ENCODE results near the gene DTD2. TPM values are rescaled to one million over a fixed set of nuclear protein-coding genes. Genes with fewer than 3 reads are reported as not detected.
"Not testable (repeated sequence)": the region's sequence is repeated elsewhere in the genome, so short reads cannot be mapped to it uniquely, and the experiment has no call there.

DTD2 gene
- total and polyA plus RNA-seq, 2 experiments from 2014 or later = 13.4 to 54.4 TPM

GRCh38 chr14:31465111-31465510 is 7.8 kb upstream of the DTD2 start:
- Histone ChIP-seq H3K27me3 (replicated peaks; ENCODE audit: insufficient read depth) (no peaks in the 10 kb centered on the region), H2AFZ (no peak overlapping the region), H3K9me3 (ENCODE audit: low read depth) (no peaks in the 10 kb centered on the region), H3K9me2 (ENCODE audit: insufficient read depth) (no peaks in the 10 kb centered on the region), H4K20me1 (ENCODE audit: insufficient read depth) (no peaks in the 10 kb centered on the region), H3K36me3 (ENCODE audit: low read depth) (no peaks in the 10 kb centered on the region), H3K79me2 (ENCODE audit: insufficient read depth) (no peaks in the 10 kb centered on the region), H3K9ac (peak overlapping the region; percentile 50; the same call in 1 of the 2 replicates), H3K4me3 (no peak overlapping the region), H3K27ac (peak overlapping the region; percentile 67), H3K4me2 (ENCODE audit: unreplicated experiment) (no peak overlapping the region), H3K4me1 (ENCODE audit: insufficient read depth) (peaks cover 10% of the 10 kb centered on the region; the same call in 1 of the 2 replicates), H3F3A (ENCODE audit: insufficient read depth) (peaks cover 3% of the 10 kb centered on the region; the same call in 1 of the 2 replicates)
- DNase-seq = peak; percentile 69
- in situ Hi-C loops (cut with MboI) = no loop called here
- TF ChIP-seq EZH2 (IDR thresholded peaks at IDR 0.05; ENCODE audit: insufficient read depth, poor library complexity, severe bottlenecking) (no peak), EZH2phosphoT487 (IDR thresholded peaks at IDR 0.05; ENCODE audit: insufficient read depth, low read depth) (no peak)

DNA sequence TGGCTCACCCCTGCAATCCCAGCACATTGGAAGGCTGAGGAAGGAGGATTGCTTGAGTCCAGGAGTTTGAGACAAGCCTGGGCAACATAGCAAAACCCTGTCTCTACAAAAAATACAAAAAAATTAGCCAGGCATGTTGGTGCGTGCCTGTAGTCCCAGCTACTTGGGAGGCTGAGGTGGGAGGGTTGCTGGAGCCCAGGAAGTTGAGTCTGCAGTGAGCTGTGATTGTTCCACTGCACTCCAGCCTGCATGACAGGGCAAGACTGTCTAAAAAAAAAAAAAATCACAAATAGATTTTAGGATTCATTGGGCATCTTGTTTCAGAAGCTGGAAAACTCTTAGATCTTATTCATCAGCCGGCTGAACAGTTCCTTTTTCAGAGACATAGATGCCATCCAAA is 5.1 kb upstream of the DTD2 start:
- H3K4me3 ChIP-seq; H3K9me3 ChIP-seq (ENCODE audit: low read depth); H3K79me2 ChIP-seq (ENCODE audit: insufficient read depth); H3F3A ChIP-seq (ENCODE audit: insufficient read depth); H3K36me3 ChIP-seq (ENCODE audit: low read depth); H3K9me2 ChIP-seq (ENCODE audit: insufficient read depth); H3K9ac ChIP-seq; H3K4me2 ChIP-seq (ENCODE audit: unreplicated experiment); H3K27ac ChIP-seq; H3K27me3 ChIP-seq (replicated peaks; ENCODE audit: insufficient read depth); in situ Hi-C loops (cut with MboI); DNase-seq; H4K20me1 ChIP-seq (ENCODE audit: insufficient read depth); H2AFZ ChIP-seq: not testable (repeated sequence)
- whole genome bisulfite sequencing, 2 experiments (ENCODE audit: low coverage in 1 of 2, low lambda C conversion rate in 2 of 2, missing lambda C conversion rate in 2 of 2) = 44 to 59% methylated on average over 2 of the region's 2 CpGs
- H3K4me1 ChIP-seq (ENCODE audit: insufficient read depth) = peaks cover 10% of the 10 kb centered on the region; the same call in 1 of the 2 replicates

- no peak overlapping the region for H3K4me3 ChIP-seq
- no peaks in the 10 kb centered on the region for H3K27me3 ChIP-seq (replicated peaks; ENCODE audit: insufficient read depth)
- no peaks in the 10 kb centered on the region for H3K36me3 ChIP-seq (ENCODE audit: low read depth)
- no peak overlapping the region for H3K9ac ChIP-seq
- H3K9me3 ChIP-seq (ENCODE audit: low read depth) = no peaks in the 10 kb centered on the region
- no peaks in the 10 kb centered on the region for H4K20me1 ChIP-seq (ENCODE audit: insufficient read depth)
- peaks cover 3% of the 10 kb centered on the region; the same call in 1 of the 2 replicates for H3F3A ChIP-seq (ENCODE audit: insufficient read depth)
- H3K4me2 ChIP-seq (ENCODE audit: unreplicated experiment) = no peak overlapping the region
- no peak for DNase-seq
- H3K27ac ChIP-seq = no peak overlapping the region
- H3K9me2 ChIP-seq (ENCODE audit: insufficient read depth) = no peaks in the 10 kb centered on the region
- in situ Hi-C loops (cut with MboI) = no loop called here
- peaks cover 10% of the 10 kb centered on the region; the same call in 1 of the 2 replicates for H3K4me1 ChIP-seq (ENCODE audit: insufficient read depth)
- peaks cover 4% of the 10 kb centered on the region; the same call in 1 of the 2 replicates for H3K79me2 ChIP-seq (ENCODE audit: insufficient read depth)
- 83 to 90% methylated on average over 3 of the region's 3 CpGs for WGBS, 2 experiments (ENCODE audit: low coverage in 1 of 2, low lambda C conversion rate in 2 of 2, missing lambda C conversion rate in 2 of 2)
- TF ChIP-seq EZH2phosphoT487 (IDR thresholded peaks at IDR 0.05; ENCODE audit: insufficient read depth, low read depth) = no peak
- TF ChIP-seq EZH2 (IDR thresholded peaks at IDR 0.05; ENCODE audit: insufficient read depth, poor library complexity, severe bottlenecking) = no peak
- H2AFZ ChIP-seq = no peak overlapping the region
These were observed 4.2 kb upstream of the DTD2 start for GRCh38 chr14:31461545-31461944.

GRCh38 chr14:31457665-31458659 is 656 bp upstream of the DTD2 start:
- in situ Hi-C loops (cut with MboI) = no loop called here
- Histone ChIP-seq H3K4me2 (ENCODE audit: unreplicated experiment) (peak overlapping the region; percentile 99), H3K9me2 (ENCODE audit: insufficient read depth) (no peaks in the 10 kb centered on the region), H3K27ac (no peak overlapping the region), H3K36me3 (ENCODE audit: low read depth) (no peaks in the 10 kb centered on the region), H3K4me1 (ENCODE audit: insufficient read depth) (peaks cover 13% of the 10 kb centered on the region; the same call in 1 of the 2 replicates), H3K79me2 (ENCODE audit: insufficient read depth) (peaks cover 37% of the 10 kb centered on the region), H3K27me3 (replicated peaks; ENCODE audit: insufficient read depth) (no peaks in the 10 kb centered on the region), H3K9me3 (ENCODE audit: low read depth) (no peaks in the 10 kb centered on the region), H2AFZ (peak overlapping the region; percentile 97), H4K20me1 (ENCODE audit: insufficient read depth) (no peaks in the 10 kb centered on the region), H3K4me3 (peak overlapping the region; percentile 86), H3F3A (ENCODE audit: insufficient read depth) (no peaks in the 10 kb centered on the region), H3K9ac (peak overlapping the region; percentile 93)
- 50 to 51% methylated on average over 11 of the region's 11 CpGs for WGBS, 2 experiments (ENCODE audit: low coverage in 1 of 2, low lambda C conversion rate in 2 of 2, missing lambda C conversion rate in 2 of 2)
- no peak for DNase-seq
- TF ChIP-seq EZH2phosphoT487 (IDR thresholded peaks at IDR 0.05; ENCODE audit: insufficient read depth, low read depth) (no peak), EZH2 (IDR thresholded peaks at IDR 0.05; ENCODE audit: insufficient read depth, poor library complexity, severe bottlenecking) (no peak)

Measured in GM23248 (cell line).